H1 (cell line): ENCODE measurements around the gene BCAS3. TPM values are rescaled to one million over a fixed set of nuclear protein-coding genes. Genes with fewer than 3 reads are reported as not detected.

ENCODE experiments used
- CTCF ChIA-PET: fragments of 300-600 bp; sonication (Branson Sonifier 250); formaldehyde crosslinking; loops from one replicate; lab custom pipeline; 2021; ENCODE audit not compliant: partially characterized antibody; lab: Charles Lee
- POLR2A ChIA-PET: fragments of 300-600 bp; sonication (Branson Sonifier 250); formaldehyde crosslinking; loops from one replicate; lab custom pipeline; 2021; ENCODE audit warnings: inconsistent platforms; ENCODE audit not compliant: partially characterized antibody; lab: Charles Lee
- DNase-seq, 2 experiments: peaks; one replicate each; pipeline versions ENCODE4 v3.0.0 to v3.0.0-alpha.2; 2010 to 2022; ENCODE audit warnings: low spot score in 2 of 2, low read depth in 1 of 2, mixed read lengths in 1 of 2
- FAIRE-seq: peaks from 2 replicates; lab custom pipeline; 2011; peaks lifted over from hg19 to GRCh38; lab: Jason Lieb, UNC
- H2AFZ ChIP-seq: 2 replicates; pipeline ENCODE4 v1.8.1; 2012; ENCODE audit warnings: low read length, inconsistent platforms
- H2AK5ac ChIP-seq: 2 replicates; pipeline ENCODE4 v1.6.1; 2013; ENCODE audit warnings: low read depth, low read length
- H2BK120ac ChIP-seq: replicated peaks from 2 replicates; pipeline ENCODE3; 2013; ENCODE audit warnings: low read depth, low read length, inconsistent platforms
- H2BK12ac ChIP-seq: 2 replicates; pipeline ENCODE4 v1.6.1; 2013; ENCODE audit warnings: low read depth, low read length
- H2BK15ac ChIP-seq: 2 replicates; pipeline ENCODE4 v1.6.1; 2013; ENCODE audit warnings: low read length
- H2BK20ac ChIP-seq: 2 replicates; pipeline ENCODE4 v1.6.1; 2013; ENCODE audit warnings: low read length
- H2BK5ac ChIP-seq: 2 replicates; pipeline ENCODE4 v1.6.1; 2013; ENCODE audit warnings: low read depth, low read length
- H3K14ac ChIP-seq: 2 replicates; pipeline ENCODE4 v1.6.1; 2013; ENCODE audit warnings: inconsistent platforms; ENCODE audit not compliant: insufficient read length
- H3K18ac ChIP-seq: 2 replicates; pipeline ENCODE4 v1.6.1; 2013; ENCODE audit warnings: low read length; ENCODE audit errors: extremely low read depth
- H3K23ac ChIP-seq: 2 replicates; pipeline ENCODE4 v1.6.1; 2013; ENCODE audit warnings: inconsistent platforms; ENCODE audit not compliant: insufficient read length
- H3K23me2 ChIP-seq: 2 replicates; pipeline ENCODE4 v1.6.1; 2013; ENCODE audit warnings: low read depth, low read length
- H3K27ac ChIP-seq: 2 replicates; pipeline ENCODE4 v1.6.1; 2011; ENCODE audit warnings: low read depth, low read length, inconsistent platforms
- H3K27me3 ChIP-seq, 4 experiments: replicated peaks in 1 of 4; 1 replicate in 1 of 4; 2 replicates in 3 of 4; pipeline versions ENCODE4 v1.6.1 to v1.8.1; 2011 to 2013; ENCODE audit warnings: low read length in 3 of 4, mild to moderate bottlenecking in 3 of 4, inconsistent platforms in 2 of 4, mixed read lengths in 2 of 4, moderate library complexity in 1 of 4; ENCODE audit not compliant: control insufficient read depth in 3 of 4, insufficient read depth in 3 of 4; ENCODE audit errors: extremely low read depth in 1 of 4
- H3K36me3 ChIP-seq, 4 experiments: 2 replicates each; pipeline versions ENCODE4 v1.6.1 to v1.8.1; 2011 to 2013; ENCODE audit warnings: mild to moderate bottlenecking in 4 of 4, low read length in 3 of 4, moderate library complexity in 2 of 4, control low read depth in 1 of 4, inconsistent platforms in 1 of 4; ENCODE audit not compliant: insufficient read depth in 4 of 4, control insufficient read depth in 2 of 4
- H3K4ac ChIP-seq: replicated peaks from 2 replicates; pipeline ENCODE3; 2013; ENCODE audit warnings: low read length, low read depth, mixed read lengths, inconsistent platforms; ENCODE audit not compliant: insufficient read length
- H3K4me1 ChIP-seq, 4 experiments: replicated peaks in 1 of 4; 1 replicate in 1 of 4; 2 replicates in 3 of 4; pipeline versions ENCODE4 v1.6.1 to v1.8.1; 2011 to 2013; ENCODE audit warnings: low read length in 3 of 4, inconsistent platforms in 2 of 4, mixed read lengths in 1 of 4; ENCODE audit not compliant: insufficient read depth in 4 of 4, control insufficient read depth in 3 of 4
- H3K4me2 ChIP-seq, 2 experiments: 2 replicates each; pipeline versions ENCODE4 v1.6.1 to v1.8.1; 2011 to 2013; ENCODE audit warnings: low read depth in 2 of 2, low read length in 2 of 2, control low read depth in 1 of 2, inconsistent platforms in 1 of 2, mild to moderate bottlenecking in 1 of 2; ENCODE audit not compliant: insufficient read depth in 1 of 2
- H3K4me3 ChIP-seq, 4 experiments: fragments of 200-600, 300-600 bp in 1 of 4; sonication (generic), shearing (Covaris generic), sonication (Bioruptor Twin) in 1 of 4; 2 replicates each; pipeline versions ENCODE4 v1.5.1 to v1.8.1; 2011 to 2016; ENCODE audit warnings: low read length in 4 of 4, low read depth in 3 of 4, control low read depth in 2 of 4, inconsistent platforms in 2 of 4, mild to moderate bottlenecking in 2 of 4, mixed read lengths in 1 of 4, moderate library complexity in 1 of 4; ENCODE audit not compliant: insufficient read depth in 2 of 4; ENCODE audit errors: extremely low read depth in 1 of 4
- H3K56ac ChIP-seq: replicated peaks from 2 replicates; pipeline ENCODE3; 2013; ENCODE audit warnings: low read depth, mild to moderate bottlenecking, mixed read lengths, low read length, inconsistent platforms; ENCODE audit not compliant: insufficient read length
- H3K79me1 ChIP-seq: 2 replicates; pipeline ENCODE4 v1.6.1; 2013; ENCODE audit warnings: low read depth, low read length, control low read depth
- H3K79me2 ChIP-seq, 2 experiments: 2 replicates each; pipeline versions ENCODE4 v1.6.1 to v1.8.1; 2012 to 2013; ENCODE audit warnings: low read length in 2 of 2, mild to moderate bottlenecking in 2 of 2, inconsistent platforms in 1 of 2; ENCODE audit not compliant: insufficient read depth in 2 of 2, control insufficient read depth in 1 of 2
- H3K9ac ChIP-seq, 4 experiments: replicated peaks in 1 of 4; 1 replicate in 1 of 4; 2 replicates in 3 of 4; pipeline versions ENCODE4 v1.6.1 to v1.8.1; 2011 to 2013; ENCODE audit warnings: low read depth in 3 of 4, low read length in 3 of 4, control low read depth in 2 of 4, mild to moderate bottlenecking in 2 of 4, moderate library complexity in 2 of 4, inconsistent platforms in 1 of 4; ENCODE audit errors: extremely low read depth in 1 of 4
- H3K9me3 ChIP-seq, 2 experiments: 2 replicates each; pipeline versions ENCODE4 v1.6.1 to v1.8.1; 2012 to 2013; ENCODE audit warnings: mild to moderate bottlenecking in 2 of 2, moderate library complexity in 2 of 2, control low read depth in 1 of 2, inconsistent platforms in 1 of 2, low read depth in 1 of 2, low read length in 1 of 2, mixed read lengths in 1 of 2; ENCODE audit not compliant: insufficient read depth in 2 of 2
- H4K20me1 ChIP-seq, 2 experiments: replicated peaks in 1 of 2; 2 replicates each; pipeline versions ENCODE3 to v1.8.1; 2011 to 2013; ENCODE audit warnings: inconsistent platforms in 2 of 2, low read length in 2 of 2, mild to moderate bottlenecking in 1 of 2; ENCODE audit not compliant: insufficient read depth in 2 of 2, control insufficient read depth in 1 of 2
- H4K5ac ChIP-seq: 2 replicates; pipeline ENCODE4 v1.6.1; 2013; ENCODE audit warnings: low read length, low read depth, mixed read lengths, inconsistent platforms; ENCODE audit not compliant: insufficient read length
- H4K8ac ChIP-seq: 2 replicates; pipeline ENCODE4 v1.8.0; 2013; ENCODE audit warnings: mild to moderate bottlenecking, moderate library complexity, low read length, inconsistent platforms; ENCODE audit not compliant: insufficient read depth; ENCODE audit errors: extremely low read depth
- H4K91ac ChIP-seq: replicated peaks from 2 replicates; pipeline ENCODE3; 2013; ENCODE audit warnings: low read length, mixed read lengths, inconsistent platforms; ENCODE audit not compliant: insufficient read length
- JUN ChIP-seq: IDR thresholded peaks from 2 replicates; pipeline ENCODE4 v1.6.1; 2011; ENCODE audit warnings: low read depth, mild to moderate bottlenecking, improper control_type of control experiment, low read length
- MAFK ChIP-seq: IDR thresholded peaks from 2 replicates; pipeline ENCODE4 v1.6.1; 2012; ENCODE audit warnings: low read depth, mild to moderate bottlenecking, improper control_type of control experiment, low read length
- WGBS, 2 experiments: shearing (Covaris generic) in 1 of 2; methylation state at CpG; one replicate each; pipeline versions ENCODE4 v1.1.6 to v1.1.7; 2013 to 2015; ENCODE audit warnings: low lambda C conversion rate in 2 of 2, mixed read lengths in 2 of 2, inconsistent platforms in 1 of 2, low coverage in 1 of 2, missing lambda C conversion rate in 1 of 2; ENCODE audit not compliant: insufficient replicate concordance in 2 of 2, insufficient coverage in 1 of 2, insufficient read length in 1 of 2; ENCODE audit errors: extremely low coverage in 1 of 2, missing lambda C conversion rate in 1 of 2; 5-methylcytosine and 5-hydroxymethylcytosine counted together
- polyA plus RNA-seq, 7 experiments: library from polyadenylated mRNA; depleted of rRNA in 3 of 7; stranded (reverse) in 5 of 7; unstranded in 2 of 7; fragments of >200 nt in 5 of 7; fragments of 200-250 nt in 2 of 7; gene quantifications; 1 replicate in 5 of 7; 2 replicates in 1 of 7; 4 replicates in 1 of 7; pipeline versions ENCODE4 v1.2.1 to v1.2.3, GENCODE V29; 2011 to 2013; ENCODE audit warnings: missing spikeins in 2 of 7, mixed read lengths in 2 of 7
- total RNA-seq: library from RNA; stranded (reverse); fragmentation: NEBNext Ultra II Directional; extraction: Animal tissue kit (Norgen Biotek cat#: 25700); gene quantifications from 2 replicates; pipeline ENCODE4 v1.2.1, GENCODE V29; 2021

BCAS3 gene
- total and polyA plus RNA-seq, 2 of the 8 experiments (the other 6 are each of a cell fraction or from before 2014, with no cell fraction given) = 9.9 to 13.3 TPM

DNA sequence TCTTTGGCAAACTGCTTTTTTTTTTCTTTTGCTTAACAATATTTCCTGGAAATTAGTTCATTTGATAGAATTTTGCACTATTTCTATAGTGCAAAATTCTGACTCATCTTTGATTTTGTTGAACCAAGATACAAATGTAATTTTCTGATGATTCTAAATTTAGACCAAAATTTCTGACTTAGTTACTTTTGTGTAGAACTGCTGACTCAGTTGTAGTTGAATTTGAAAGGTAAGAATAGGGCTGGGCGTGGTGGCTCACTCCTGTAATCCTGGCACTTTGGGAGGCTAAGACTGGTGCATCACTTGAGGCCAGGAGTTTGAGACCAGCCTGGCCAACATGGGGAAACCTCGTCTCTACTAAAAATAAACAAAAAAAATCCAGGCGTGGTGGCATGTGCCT is 223.0 kb downstream of the BCAS3 start:
- Histone ChIP-seq H3K79me1 (peaks cover 2% of the 10 kb centered on the region; the same call in 1 of the 2 replicates), H3K4me2 (no peak overlapping the region), H2BK15ac (no peak overlapping the region), H4K20me1 (no peaks in the 10 kb centered on the region), H3K27ac (no peak overlapping the region), H3K4me1 (no peaks in the 10 kb centered on the region), H3K23ac (no peak overlapping the region), H2BK12ac (no peak overlapping the region), H2BK5ac (no peak overlapping the region), H3K36me3 (no peaks in the 10 kb centered on the region), H3K27me3 (no peaks in the 10 kb centered on the region), H3K18ac (no peak overlapping the region), H3K9ac (no peak overlapping the region), H3K56ac (no peak overlapping the region), H4K8ac (no peak overlapping the region), H2AK5ac (no peak overlapping the region), H3K23me2 (no peaks in the 10 kb centered on the region), H4K5ac (no peak overlapping the region), H2BK120ac (no peak overlapping the region), H3K9me3 (no peaks in the 10 kb centered on the region), H2BK20ac (no peak overlapping the region), H4K91ac (no peak overlapping the region), H3K79me2 (no peaks in the 10 kb centered on the region), H3K4me3 (no peak overlapping the region), H2AFZ (no peak overlapping the region), H3K4ac (no peak overlapping the region), H3K14ac (no peak overlapping the region)
- TF ChIP-seq MAFK = 0 out of 2 replicates have a peak, but pooled peaks have one; percentile 3
- no peak for TF ChIP-seq JUN
- WGBS, 2 experiments = 88% methylated on average over 3 of the region's 3 CpGs; no CpG with 5 or more reads in 1 of the 2 experiments
- DNase-seq = no peak
- FAIRE-seq = no peak
- ChIA-PET POLR2A (no interaction called here), CTCF (no interaction called here)
